Progenitor cell of endocrine pancreas (in vitro differentiated cells): Measurements from ENCODE around the gene STK32A. TPM values are rescaled to one million over a fixed set of nuclear protein-coding genes. Genes with fewer than 3 reads are reported as not detected.

Experiments
- DNase-seq: peaks from one replicate; pipeline ENCODE4 v3.0.0; 2021; ENCODE audit warnings: low spot score; ENCODE audit not compliant: unreplicated experiment
- H3K27ac Mint-ChIP-seq: 2 replicates; pipeline ENCODE4 v1.8.0; 2021; ENCODE audit warnings: mild to moderate bottlenecking, moderate library complexity, mixed read lengths
- H3K27me3 Mint-ChIP-seq: 2 replicates; pipeline ENCODE4 v1.8.0; 2021; ENCODE audit warnings: mixed read lengths
- H3K36me3 Mint-ChIP-seq: 2 replicates; pipeline ENCODE4 v1.8.0; 2022; ENCODE audit warnings: mixed read lengths; ENCODE audit not compliant: insufficient read depth
- H3K4me1 Mint-ChIP-seq: 2 replicates; pipeline ENCODE4 v1.8.0; 2021; ENCODE audit warnings: low read depth, mixed read lengths
- H3K4me3 Mint-ChIP-seq: 2 replicates; pipeline ENCODE4 v1.8.0; 2021; ENCODE audit warnings: low read depth, mild to moderate bottlenecking, moderate library complexity, mixed read lengths
- H3K9me3 Mint-ChIP-seq: 2 replicates; pipeline ENCODE4 v1.8.0; 2021; ENCODE audit warnings: low read depth, mixed read lengths
- total RNA-seq: library from RNA; stranded (reverse); gene quantifications from 2 replicates; pipeline ENCODE4 v1.2.1, GENCODE V29; 2021
- TF ChIP-seq, protein P1 (sequence below): fragments of 200-600 bp; sonication (generic); IDR thresholded peaks from one replicate; pipeline ENCODE4 v1.5.0; 2021; ENCODE audit warnings: antibody characterized with exemption, mild to moderate bottlenecking; ENCODE audit not compliant: unreplicated experiment

Gene STK32A
- total RNA-seq, 1 donor from 2014 or later = 1.3 TPM

DNA sequence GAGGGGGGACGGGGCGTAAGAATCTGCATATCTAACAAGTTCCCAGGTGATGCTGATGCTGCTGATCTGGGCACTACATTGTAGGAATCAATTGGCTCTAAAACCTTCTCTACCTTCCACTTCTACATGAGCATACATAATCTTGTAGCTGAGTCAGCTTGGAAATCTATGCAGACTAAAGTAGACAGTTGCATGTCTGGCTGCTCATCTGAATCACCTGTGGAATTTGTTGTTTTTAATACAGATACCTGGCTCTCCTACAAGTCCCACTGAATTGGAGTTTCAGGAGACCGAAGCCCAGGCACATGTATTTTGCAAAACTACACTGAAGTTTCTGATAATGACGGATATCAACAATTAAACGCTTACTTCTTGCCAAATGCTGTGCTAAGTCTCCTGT lies 113.6 kb downstream of the STK32A start:
- H3K27ac Mint-ChIP-seq = no peak overlapping the region
- no peaks in the 10 kb centered on the region for H3K36me3 Mint-ChIP-seq
- no peak overlapping the region for H3K4me3 Mint-ChIP-seq
- H3K4me1 Mint-ChIP-seq = no peaks in the 10 kb centered on the region
- DNase-seq = no peak
- no peaks in the 10 kb centered on the region for H3K27me3 Mint-ChIP-seq
- H3K9me3 Mint-ChIP-seq = no peaks in the 10 kb centered on the region
- TF ChIP-seq, protein P1, sequence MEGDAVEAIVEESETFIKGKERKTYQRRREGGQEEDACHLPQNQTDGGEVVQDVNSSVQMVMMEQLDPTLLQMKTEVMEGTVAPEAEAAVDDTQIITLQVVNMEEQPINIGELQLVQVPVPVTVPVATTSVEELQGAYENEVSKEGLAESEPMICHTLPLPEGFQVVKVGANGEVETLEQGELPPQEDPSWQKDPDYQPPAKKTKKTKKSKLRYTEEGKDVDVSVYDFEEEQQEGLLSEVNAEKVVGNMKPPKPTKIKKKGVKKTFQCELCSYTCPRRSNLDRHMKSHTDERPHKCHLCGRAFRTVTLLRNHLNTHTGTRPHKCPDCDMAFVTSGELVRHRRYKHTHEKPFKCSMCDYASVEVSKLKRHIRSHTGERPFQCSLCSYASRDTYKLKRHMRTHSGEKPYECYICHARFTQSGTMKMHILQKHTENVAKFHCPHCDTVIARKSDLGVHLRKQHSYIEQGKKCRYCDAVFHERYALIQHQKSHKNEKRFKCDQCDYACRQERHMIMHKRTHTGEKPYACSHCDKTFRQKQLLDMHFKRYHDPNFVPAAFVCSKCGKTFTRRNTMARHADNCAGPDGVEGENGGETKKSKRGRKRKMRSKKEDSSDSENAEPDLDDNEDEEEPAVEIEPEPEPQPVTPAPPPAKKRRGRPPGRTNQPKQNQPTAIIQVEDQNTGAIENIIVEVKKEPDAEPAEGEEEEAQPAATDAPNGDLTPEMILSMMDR = no peak

DNA sequence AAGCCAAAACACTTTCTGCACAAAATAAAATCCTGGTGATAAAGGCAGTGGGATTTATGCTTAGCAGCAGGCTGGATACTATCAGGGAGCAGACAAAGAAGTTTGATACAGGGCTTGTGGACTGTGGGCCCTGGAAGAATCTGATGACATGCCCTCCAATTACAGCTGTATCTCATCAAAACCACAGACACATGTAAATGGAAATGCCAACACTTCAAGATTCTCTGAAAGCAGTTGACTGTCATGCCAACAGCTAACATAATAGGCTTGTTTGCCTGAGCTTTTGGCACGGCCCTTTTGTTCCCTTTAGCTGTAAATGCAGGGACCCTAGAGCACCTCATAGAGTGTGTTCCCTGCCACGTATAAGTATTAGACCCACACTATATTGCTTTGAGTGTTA lies 114.4 kb downstream of the STK32A start:
- TF ChIP-seq, protein P1 = no peak
- Mint-ChIP-seq H3K4me3 (no peak overlapping the region), H3K27ac (no peak overlapping the region), H3K4me1 (no peaks in the 10 kb centered on the region), H3K9me3 (no peaks in the 10 kb centered on the region), H3K27me3 (no peaks in the 10 kb centered on the region), H3K36me3 (no peaks in the 10 kb centered on the region)
- no peak for DNase-seq

DNA sequence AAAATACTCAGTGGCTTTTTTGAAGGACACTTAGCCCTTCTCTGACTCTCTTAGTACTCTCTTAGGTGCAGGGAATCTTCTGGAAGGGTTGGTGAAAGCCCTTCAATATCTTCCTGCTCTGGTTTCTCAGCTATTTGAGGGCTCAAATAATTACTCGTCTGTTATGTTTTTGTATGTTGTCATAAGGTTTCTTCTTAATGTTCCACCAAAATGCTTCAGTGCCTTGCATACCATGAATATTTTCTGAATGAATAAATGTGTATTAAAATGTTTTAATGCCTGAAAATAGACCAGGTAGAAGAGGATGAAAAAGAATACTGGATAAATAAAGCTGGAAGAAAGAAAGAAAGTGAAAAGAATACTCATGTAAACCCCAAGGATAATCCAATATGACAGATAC lies 124.3 kb downstream of the STK32A start:
- TF ChIP-seq, protein P1 = no peak
- Mint-ChIP-seq H3K4me3 (no peak overlapping the region), H3K9me3 (no peaks in the 10 kb centered on the region), H3K4me1 (peaks cover 5% of the 10 kb centered on the region), H3K36me3 (no peaks in the 10 kb centered on the region), H3K27me3 (no peaks in the 10 kb centered on the region), H3K27ac (no peak overlapping the region)
- no peak for DNase-seq

DNA sequence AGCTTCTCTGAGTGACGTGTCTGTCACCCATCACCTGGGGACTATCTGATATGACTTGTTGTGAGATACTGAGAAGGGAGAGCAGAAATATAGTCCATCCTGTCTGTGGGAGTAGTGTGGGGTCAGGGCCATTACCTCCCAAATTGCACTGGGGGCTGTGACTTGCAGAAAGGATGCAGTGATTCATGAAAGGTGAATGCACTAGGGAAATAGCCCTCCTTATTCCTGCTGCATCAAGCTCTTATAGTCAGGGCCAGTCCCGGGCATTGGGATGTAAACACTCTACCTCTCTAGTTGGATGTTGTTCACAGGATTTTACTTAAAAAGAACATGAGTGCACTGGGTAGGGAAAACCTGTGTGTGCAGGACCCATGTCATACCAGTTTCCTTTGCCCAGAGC lies 124.8 kb downstream of the STK32A start:
- TF ChIP-seq, protein P1 = no peak
- Mint-ChIP-seq H3K27me3 (no peaks in the 10 kb centered on the region), H3K27ac (no peak overlapping the region), H3K4me1 (peaks cover 5% of the 10 kb centered on the region), H3K4me3 (no peak overlapping the region), H3K9me3 (no peaks in the 10 kb centered on the region), H3K36me3 (no peaks in the 10 kb centered on the region)
- no peak for DNase-seq

DNA sequence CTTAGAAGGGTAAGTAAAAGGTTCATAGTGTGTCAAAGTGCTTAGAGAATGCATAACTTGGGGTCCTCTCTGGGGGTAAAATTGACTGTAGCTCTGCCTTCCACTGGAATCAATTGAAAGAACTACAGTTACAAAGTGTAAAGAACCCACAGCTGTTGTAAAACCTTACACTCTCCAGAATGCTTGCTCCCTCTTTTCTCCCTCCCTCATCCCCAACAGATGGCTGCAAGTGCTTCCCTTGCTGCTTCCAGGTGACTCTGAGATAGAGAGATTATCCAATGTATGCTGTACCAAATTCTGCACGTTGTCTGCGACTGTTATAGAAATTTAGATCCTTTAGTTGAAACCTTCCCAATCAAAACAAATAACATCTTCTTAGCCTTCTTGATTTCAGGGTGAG lies 126.0 kb downstream of the STK32A start:
- Mint-ChIP-seq H3K27ac (no peak overlapping the region), H3K36me3 (no peaks in the 10 kb centered on the region), H3K4me1 (peaks cover 5% of the 10 kb centered on the region), H3K4me3 (no peak overlapping the region), H3K9me3 (no peaks in the 10 kb centered on the region), H3K27me3 (no peaks in the 10 kb centered on the region)
- TF ChIP-seq, protein P1 = no peak
- no peak for DNase-seq
